SK-N-SH treated with all-trans-retinoic acid at 6 μM for 48 hours (cell line): ENCODE measurements around the gene LRMDA.

Experiments
- PATZ1 ChIP-seq: fragments of 250-450 bp; sonication (Bioruptor Pico); IDR thresholded peaks from 2 replicates; pipeline ENCODE4 v1.8.0; 2020; ENCODE audit warnings: mild to moderate bottlenecking, moderate library complexity, borderline replicate concordance
- RARB ChIP-seq: fragments of 250-450 bp; sonication (Bioruptor Pico); IDR thresholded peaks from 2 replicates; pipeline ENCODE4 v1.8.0; 2021; ENCODE audit warnings: mild to moderate bottlenecking, moderate library complexity
- ZNF70 ChIP-seq: fragments of 450-650 bp; formaldehyde crosslinking; IDR thresholded peaks from 2 replicates; pipeline ENCODE4 v1.5.0; 2020; ENCODE audit warnings: mild to moderate bottlenecking, moderate library complexity

DNA sequence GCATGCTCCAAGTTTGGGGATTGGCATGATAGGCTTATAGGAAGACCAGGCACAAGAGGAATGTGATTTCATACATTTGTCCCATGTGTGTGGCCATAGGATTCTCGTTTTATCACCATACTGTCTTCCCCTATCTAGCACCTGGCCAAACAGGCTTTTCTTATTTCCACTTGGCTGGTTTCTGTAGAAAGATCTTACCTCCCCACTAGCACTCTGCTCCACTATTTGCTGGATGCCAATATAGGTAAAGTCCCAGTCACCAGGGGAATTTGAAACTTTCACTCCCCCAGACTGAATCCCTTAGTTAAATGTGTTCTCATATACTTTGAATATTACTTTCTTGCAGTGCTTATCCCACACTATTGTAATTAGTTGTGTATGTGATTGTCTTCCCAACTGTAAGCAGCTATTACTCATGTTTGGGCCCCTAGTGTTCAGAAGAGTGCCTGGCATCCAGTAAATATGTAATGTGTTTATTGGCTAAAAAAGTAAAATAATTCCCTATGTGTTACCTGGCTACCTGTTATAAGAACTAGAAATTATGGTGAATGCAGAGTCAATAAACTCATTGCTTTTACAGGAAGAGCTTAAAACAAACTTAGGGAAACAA lies 109.0 kb downstream of the LRMDA start:
- TF ChIP-seq RARB (no peak), ZNF70 (CRISPR knock-in tag) (no peak), PATZ1 (CRISPR knock-in tag) (no peak)
